ENCODE measurements around the gene TAS2R4. TPM values are rescaled to one million over a fixed set of nuclear protein-coding genes. Genes with fewer than 3 reads are reported as not detected.

The TAS2R4 gene
- total and polyA plus RNA-seq, 8 donors: 0.99 to 6.3 (median 5.2) TPM

Other genes with a start within 250 kb of the TAS2R4 start
- gene AGK, start 225.3 kb upstream of the TAS2R4 start, total RNA-seq: 10 to 100 TPM; 24.4 to 29.0 TPM
- 10 to 100 TPM; 35.2 to 40.6 (median 38.2) TPM for gene AGK, start 225.3 kb upstream of the TAS2R4 start, polyA plus RNA-seq (ENCODE audit: insufficient read length in 6 of 6)
- gene DENND11, start 74.5 kb upstream of the TAS2R4 start, total RNA-seq: 10 to 100 TPM; 20.4 to 28.9 TPM
- gene DENND11, start 74.5 kb upstream of the TAS2R4 start, polyA plus RNA-seq (ENCODE audit: insufficient read length in 6 of 6): 10 to 100 TPM; 39.6 to 48.7 (median 43.0) TPM
- not detected for gene WEE2, start 68.3 kb upstream of the TAS2R4 start, total RNA-seq
- gene WEE2, start 68.3 kb upstream of the TAS2R4 start, polyA plus RNA-seq (ENCODE audit: insufficient read length in 6 of 6): under 1 TPM; 0.23 to 0.64 (median 0.44) TPM
- gene SSBP1, start 38.3 kb upstream of the TAS2R4 start, total RNA-seq: 10 to 100 TPM; 71.6 to 96.2 TPM
- gene SSBP1, start 38.3 kb upstream of the TAS2R4 start, polyA plus RNA-seq (ENCODE audit: insufficient read length in 6 of 6): 100 to 1,000 TPM; 117 to 130 (median 120) TPM
- gene TAS2R3, start 12.6 kb upstream of the TAS2R4 start, total RNA-seq: 1 to 10 TPM in 1 of 2 donors, under 1 TPM in 1; 0.82 to 2.7 TPM
- gene TAS2R3, start 12.6 kb upstream of the TAS2R4 start, polyA plus RNA-seq (ENCODE audit: insufficient read length in 6 of 6): 1 to 10 TPM in 5 of 6 donors, under 1 TPM in 1; 0.35 to 2.9 (median 2.3) TPM
- 1 to 10 TPM in 1 of 2 donors, under 1 TPM in 1; 0.79 to 2.0 TPM for gene TAS2R5, start 13.5 kb downstream of the TAS2R4 start, total RNA-seq
- gene TAS2R5, start 13.5 kb downstream of the TAS2R4 start, polyA plus RNA-seq (ENCODE audit: insufficient read length in 6 of 6): 10 to 100 TPM in 4 of 6 donors, 1 to 10 TPM in 2; 5.8 to 11.4 (median 10.1) TPM
- gene PRSS37, start 64.8 kb downstream of the TAS2R4 start, total RNA-seq: not detected
- gene PRSS37, start 64.8 kb downstream of the TAS2R4 start, polyA plus RNA-seq (ENCODE audit: insufficient read length in 6 of 6): 1 to 10 TPM in 1 of 6 donors, under 1 TPM in 5; 0.34 to 1.5 (median 0.61) TPM
- gene OR9A4, start 139.7 kb downstream of the TAS2R4 start, total RNA-seq: not detected
- gene OR9A4, start 139.7 kb downstream of the TAS2R4 start, polyA plus RNA-seq (ENCODE audit: insufficient read length in 6 of 6): not detected
- gene CLEC5A, start 170.3 kb downstream of the TAS2R4 start, total RNA-seq: 10 to 100 TPM in 1 of 2 donors, 1 to 10 TPM in 1; 7.7 to 12.6 TPM
- gene CLEC5A, start 170.3 kb downstream of the TAS2R4 start, polyA plus RNA-seq (ENCODE audit: insufficient read length in 6 of 6): 1 to 10 TPM in 2 of 6 donors, under 1 TPM in 4; 0.29 to 1.3 (median 0.66) TPM
- not detected for gene TAS2R38, start 197.1 kb downstream of the TAS2R4 start, total RNA-seq
- not detected for gene TAS2R38, start 197.1 kb downstream of the TAS2R4 start, polyA plus RNA-seq (ENCODE audit: insufficient read length in 6 of 6)
- 10 to 100 TPM in 1 of 2 donors, 1 to 10 TPM in 1; 1.6 to 36.5 TPM for gene MGAM, start 219.2 kb downstream of the TAS2R4 start, total RNA-seq
- gene MGAM, start 219.2 kb downstream of the TAS2R4 start, polyA plus RNA-seq (ENCODE audit: insufficient read length in 6 of 6): 1 to 10 TPM in 3 of 6 donors, under 1 TPM in 3; 0.31 to 1.1 (median 0.98) TPM

Measured in left lung (tissue), 8 donors.